HG03060 (cell line): ENCODE data around the gene ZNF536.
"Not testable (repeated sequence)": the region's sequence is repeated elsewhere in the genome, so short reads cannot be mapped to it uniquely, and the experiment has no call there.

Experiments
- ATAC-seq: cut with Tn5 transposase; IDR thresholded peaks from one replicate; pipeline ENCODE4 v1.9.1; 2021; ENCODE audit warnings: low read depth, moderate number of reproducible peaks; ENCODE audit not compliant: unreplicated experiment

Gene ZNF536

GRCh38 chr19:30340771-30341561 lies 31.2 kb upstream of the ZNF536 start:
- no peak for ATAC-seq

DNA sequence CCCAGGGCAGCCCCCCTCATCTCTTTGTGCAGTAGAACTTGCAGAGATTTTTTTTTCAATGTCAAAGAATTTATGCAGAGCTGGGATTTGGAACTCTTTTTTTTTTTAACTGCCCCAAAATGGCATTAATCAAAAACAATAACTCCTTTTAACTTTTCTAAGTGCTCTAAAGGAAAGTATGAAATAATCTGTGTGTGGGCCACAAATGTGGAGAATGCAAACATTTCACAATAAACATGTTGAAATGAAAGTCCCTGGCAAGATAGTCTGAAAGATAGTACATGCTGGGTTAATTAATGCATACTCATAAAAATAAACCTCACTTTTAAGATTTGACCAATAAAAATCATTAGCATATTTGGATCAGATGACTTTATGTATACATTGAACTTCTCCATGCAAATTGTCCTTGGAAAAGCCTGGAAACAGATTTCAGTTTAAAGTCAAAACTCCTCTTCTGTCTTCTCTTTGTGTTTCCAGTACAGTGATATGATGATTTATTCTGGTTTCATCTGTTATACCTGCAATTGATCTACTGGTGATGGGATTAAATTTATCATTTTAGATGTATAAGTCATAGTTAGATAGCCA lies 30.5 kb upstream of the ZNF536 start:
- no peak for ATAC-seq

GRCh38 chr19:30342901-30343300 lies 29.3 kb upstream of the ZNF536 start:
- ATAC-seq = no peak

- ATAC-seq = no peak
Observed at GRCh38 chr19:30344446-30345425, 27.4 kb upstream of the ZNF536 start.

GRCh38 chr19:30345686-30346085 lies 26.5 kb upstream of the ZNF536 start:
- ATAC-seq = no peak

DNA sequence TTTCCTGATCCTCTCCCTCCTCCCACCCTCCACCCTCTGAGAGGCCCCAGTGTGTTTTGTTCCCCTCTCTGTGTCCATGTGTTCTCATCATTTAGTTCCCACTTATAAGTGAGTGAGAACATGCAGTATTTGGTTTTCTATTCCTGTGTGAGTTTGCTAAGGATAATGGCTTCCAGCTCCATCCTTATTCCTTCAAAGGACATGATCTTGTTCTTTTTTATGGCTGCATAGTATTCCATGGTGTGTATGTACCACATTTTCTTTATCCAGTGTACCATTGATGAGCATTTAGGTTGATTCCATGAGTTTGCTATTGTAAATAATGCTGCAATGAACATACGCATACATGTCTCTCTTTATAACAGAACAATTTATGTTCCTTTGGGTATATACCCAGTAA lies 25.7 kb upstream of the ZNF536 start:
- ATAC-seq = not testable (repeated sequence)

- ATAC-seq = no peak
Observed at GRCh38 chr19:30349131-30349730, 23.0 kb upstream of the ZNF536 start.

- no peak for ATAC-seq
Observed at GRCh38 chr19:30350692-30351663, 21.2 kb upstream of the ZNF536 start.

- no peak for ATAC-seq
Observed at GRCh38 chr19:30351774-30352173, 20.4 kb upstream of the ZNF536 start.

DNA sequence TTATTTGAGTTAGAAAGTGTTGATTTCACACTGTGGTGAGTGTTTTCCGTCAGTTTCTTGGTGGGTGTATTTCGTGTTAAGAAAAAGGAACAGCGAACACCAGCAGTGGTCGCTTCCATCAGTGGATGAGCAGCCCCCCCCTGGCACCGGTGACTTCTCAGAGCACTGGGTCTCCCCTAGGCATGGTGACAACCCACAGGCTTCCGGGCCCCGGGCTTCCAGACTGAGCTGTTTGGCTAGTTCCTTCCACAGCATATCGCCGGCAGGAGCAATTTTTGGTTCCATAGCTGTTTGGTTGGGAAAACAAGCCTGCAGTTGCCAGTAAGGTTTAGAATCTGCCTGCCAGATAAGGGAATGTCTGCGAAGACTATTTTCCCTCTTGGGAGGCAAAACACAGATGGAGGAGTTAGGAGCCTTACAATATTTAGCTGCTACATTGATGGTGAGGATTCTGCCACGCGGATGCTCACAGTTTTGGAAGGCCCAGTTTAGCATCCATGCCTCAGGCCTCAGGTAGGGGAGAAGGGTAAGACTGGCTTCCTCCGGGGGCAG lies 18.7 kb upstream of the ZNF536 start:
- ATAC-seq = no peak

- no peak for ATAC-seq
Observed at GRCh38 chr19:30355586-30355985, 16.6 kb upstream of the ZNF536 start.

DNA sequence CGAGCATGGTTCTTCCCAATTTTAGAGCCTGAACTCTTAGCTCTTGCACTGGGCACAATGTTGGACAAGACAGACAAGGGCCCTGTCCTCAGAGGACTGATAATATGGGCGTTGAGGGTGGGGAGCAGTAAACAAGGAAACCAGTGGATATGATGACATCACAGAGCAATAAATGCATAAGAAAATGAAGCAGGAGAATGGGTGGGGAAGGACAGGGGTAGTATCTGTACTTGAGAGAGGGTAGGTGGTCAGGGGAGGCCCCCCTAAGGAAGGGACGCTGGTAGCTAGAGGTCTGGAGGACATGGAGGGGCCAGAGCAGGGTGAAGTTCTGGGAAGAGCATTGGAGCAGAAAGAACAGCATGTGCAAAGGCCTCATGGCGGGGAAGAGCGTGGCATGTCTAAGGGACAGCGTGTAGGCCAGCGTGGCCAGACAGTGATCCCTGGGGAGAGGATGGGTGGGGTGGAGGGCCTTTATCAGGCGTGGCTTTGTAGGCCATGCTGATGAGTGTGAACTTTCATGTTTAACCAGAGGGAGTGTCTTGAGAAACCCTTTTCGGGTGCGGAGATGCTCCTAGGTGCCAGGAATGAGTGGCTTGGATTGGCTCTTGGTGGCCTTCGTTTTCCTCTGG lies 15.1 kb upstream of the ZNF536 start:
- no peak for ATAC-seq

- ATAC-seq = no peak
Observed at GRCh38 chr19:30357580-30357954, 14.6 kb upstream of the ZNF536 start.

DNA sequence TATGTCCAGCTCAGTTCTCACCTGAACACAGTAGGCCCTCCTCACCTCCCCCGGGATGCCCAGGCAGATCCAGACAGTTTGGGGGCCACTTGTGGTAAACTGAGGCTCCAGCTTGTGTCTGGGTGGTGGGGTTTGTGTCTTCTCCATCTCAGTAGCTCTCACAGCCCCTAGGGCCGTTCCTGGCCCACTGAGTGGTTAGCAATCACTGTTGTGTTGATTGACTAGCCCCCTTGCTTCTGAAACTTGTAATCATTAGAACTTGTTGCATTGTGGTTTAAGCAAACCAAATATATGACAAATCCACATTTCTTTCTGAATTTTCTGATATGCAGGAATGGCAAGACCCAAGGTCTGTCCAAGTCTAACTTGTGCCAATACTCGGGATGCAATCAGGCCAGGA lies 13.9 kb upstream of the ZNF536 start:
- no peak for ATAC-seq

DNA sequence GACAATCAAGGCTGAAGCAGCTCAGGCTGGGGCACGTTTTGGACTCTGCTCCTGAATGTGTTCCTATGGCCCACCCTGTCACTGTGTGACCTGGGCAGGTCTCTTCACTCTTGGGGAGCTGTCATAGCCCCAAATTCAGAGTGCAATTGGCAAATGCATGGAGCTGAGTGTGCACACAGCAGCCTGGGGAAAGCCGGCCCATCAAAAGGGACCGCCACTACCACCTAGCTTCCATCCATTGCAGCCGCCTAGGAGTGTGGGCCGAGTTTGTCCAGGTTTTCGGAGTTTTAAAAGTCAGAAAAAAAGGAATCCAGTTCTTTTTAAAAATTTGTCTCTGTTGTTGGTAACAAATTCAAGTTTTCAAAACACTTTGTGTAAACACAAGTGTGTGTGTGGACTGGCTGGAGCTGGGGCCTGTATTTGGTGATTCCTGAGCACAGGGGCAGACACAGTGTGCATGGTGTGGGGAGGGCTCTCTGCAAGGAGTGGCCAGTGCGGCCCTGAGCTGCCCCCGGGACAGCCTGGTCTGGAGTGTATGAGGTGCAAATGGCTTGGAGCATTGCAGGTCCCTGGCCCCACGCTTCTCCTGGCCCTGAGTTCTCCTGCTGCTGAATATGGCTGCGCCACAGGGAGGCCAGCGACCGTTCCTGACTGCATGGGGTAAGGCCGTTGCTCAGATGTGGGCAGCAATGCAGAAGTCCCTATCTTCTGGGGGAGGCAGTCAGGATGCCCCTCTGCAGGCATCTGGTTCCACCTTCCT lies 13.2 kb upstream of the ZNF536 start:
- ATAC-seq = no peak

- no peak for ATAC-seq
Observed at GRCh38 chr19:30359936-30360335, 12.2 kb upstream of the ZNF536 start.

- no peak for ATAC-seq
Observed at GRCh38 chr19:30360376-30361106, 11.6 kb upstream of the ZNF536 start.

DNA sequence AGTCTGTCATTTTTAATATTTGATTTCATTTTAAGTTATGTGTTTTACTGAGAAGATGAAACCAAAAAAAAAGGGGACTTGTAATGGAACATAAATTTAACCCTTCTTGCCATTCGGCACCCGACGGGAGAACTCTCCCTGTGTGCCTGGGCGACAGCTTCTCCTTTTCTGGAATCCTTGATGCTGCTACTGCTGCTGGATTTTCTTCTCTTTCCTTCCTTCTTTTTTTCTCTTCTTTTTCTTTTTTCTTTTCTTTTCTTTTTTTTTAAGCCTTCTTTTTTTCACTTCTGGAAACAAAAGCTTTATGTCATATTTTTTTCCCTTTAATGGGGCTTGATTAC lies 11.1 kb upstream of the ZNF536 start:
- ATAC-seq = no peak
